ENCODE data around the gene EYA2. TPM values are rescaled to one million over a fixed set of nuclear protein-coding genes. Genes with fewer than 3 reads are reported as not detected.

The EYA2 gene
- total RNA-seq, 1 donor from 2014 or later = not detected

- Histone ChIP-seq H3K27me3 (ENCODE audit: control insufficient read depth, insufficient read depth, low read length) (no peaks in the 10 kb centered on the region), H3K4me3 (ENCODE audit: low read depth, low read length) (no peak overlapping the region), H3K36me3 (ENCODE audit: control insufficient read depth, insufficient read depth, low read length) (no peaks in the 10 kb centered on the region)
- no peak for DNase-seq (ENCODE audit: low read depth)
- TF ChIP-seq CTCF (IDR thresholded peaks at IDR 0.05; ENCODE audit: insufficient read depth, low read length, poor library complexity, severe bottlenecking) = no peak
Measured at GRCh38 chr20:47041396-47041899, 146.8 kb downstream of the EYA2 start.

- Histone ChIP-seq H3K36me3 (ENCODE audit: control insufficient read depth, insufficient read depth, low read length) (no peaks in the 10 kb centered on the region), H3K27me3 (ENCODE audit: control insufficient read depth, insufficient read depth, low read length) (no peaks in the 10 kb centered on the region), H3K4me3 (ENCODE audit: low read depth, low read length) (no peak overlapping the region)
- DNase-seq (ENCODE audit: low read depth) = no peak
- no peak for TF ChIP-seq CTCF (IDR thresholded peaks at IDR 0.05; ENCODE audit: insufficient read depth, low read length, poor library complexity, severe bottlenecking)
Measured at GRCh38 chr20:47042464-47042863, 147.8 kb downstream of the EYA2 start.

GRCh38 chr20:47043086-47043485, 148.4 kb downstream of the EYA2 start:
- DNase-seq (ENCODE audit: low read depth) = no peak
- Histone ChIP-seq H3K4me3 (ENCODE audit: low read depth, low read length) (no peak overlapping the region), H3K27me3 (ENCODE audit: control insufficient read depth, insufficient read depth, low read length) (no peaks in the 10 kb centered on the region), H3K36me3 (ENCODE audit: control insufficient read depth, insufficient read depth, low read length) (no peaks in the 10 kb centered on the region)
- no peak for TF ChIP-seq CTCF (IDR thresholded peaks at IDR 0.05; ENCODE audit: insufficient read depth, low read length, poor library complexity, severe bottlenecking)

GRCh38 chr20:47044938-47045337, 150.3 kb downstream of the EYA2 start:
- no peaks in the 10 kb centered on the region for H3K36me3 ChIP-seq (ENCODE audit: control insufficient read depth, insufficient read depth, low read length)
- no peak overlapping the region for H3K4me3 ChIP-seq (ENCODE audit: low read depth, low read length)
- no peaks in the 10 kb centered on the region for H3K27me3 ChIP-seq (ENCODE audit: control insufficient read depth, insufficient read depth, low read length)
- no peak for DNase-seq (ENCODE audit: low read depth)
- TF ChIP-seq CTCF (IDR thresholded peaks at IDR 0.05; ENCODE audit: insufficient read depth, low read length, poor library complexity, severe bottlenecking) = no peak

- no peak for DNase-seq (ENCODE audit: low read depth)
- no peak for TF ChIP-seq CTCF (IDR thresholded peaks at IDR 0.05; ENCODE audit: insufficient read depth, low read length, poor library complexity, severe bottlenecking)
- Histone ChIP-seq H3K36me3 (ENCODE audit: control insufficient read depth, insufficient read depth, low read length) (no peaks in the 10 kb centered on the region), H3K4me3 (ENCODE audit: low read depth, low read length) (no peak overlapping the region), H3K27me3 (ENCODE audit: control insufficient read depth, insufficient read depth, low read length) (peaks cover 7% of the 10 kb centered on the region)
Measured at GRCh38 chr20:47048054-47048453, 153.4 kb downstream of the EYA2 start.

- DNase-seq (ENCODE audit: low read depth) = no peak
- Histone ChIP-seq H3K36me3 (ENCODE audit: control insufficient read depth, insufficient read depth, low read length) (no peaks in the 10 kb centered on the region), H3K27me3 (ENCODE audit: control insufficient read depth, insufficient read depth, low read length) (peaks cover 7% of the 10 kb centered on the region), H3K4me3 (ENCODE audit: low read depth, low read length) (no peak overlapping the region)
- no peak for TF ChIP-seq CTCF (IDR thresholded peaks at IDR 0.05; ENCODE audit: insufficient read depth, low read length, poor library complexity, severe bottlenecking)
Measured at GRCh38 chr20:47049771-47050170, 155.1 kb downstream of the EYA2 start.

Data from kidney epithelial cell (primary cell).